Measurements from ENCODE around the gene STAT3. TPM values are rescaled to one million over a fixed set of nuclear protein-coding genes. Genes with fewer than 3 reads are reported as not detected.

STAT3 gene
- total and polyA plus RNA-seq, 2 donors (not counting 3 experiments of a cell fraction or from before 2014, with no cell fraction given) = 59.1 to 124 TPM

DNA sequence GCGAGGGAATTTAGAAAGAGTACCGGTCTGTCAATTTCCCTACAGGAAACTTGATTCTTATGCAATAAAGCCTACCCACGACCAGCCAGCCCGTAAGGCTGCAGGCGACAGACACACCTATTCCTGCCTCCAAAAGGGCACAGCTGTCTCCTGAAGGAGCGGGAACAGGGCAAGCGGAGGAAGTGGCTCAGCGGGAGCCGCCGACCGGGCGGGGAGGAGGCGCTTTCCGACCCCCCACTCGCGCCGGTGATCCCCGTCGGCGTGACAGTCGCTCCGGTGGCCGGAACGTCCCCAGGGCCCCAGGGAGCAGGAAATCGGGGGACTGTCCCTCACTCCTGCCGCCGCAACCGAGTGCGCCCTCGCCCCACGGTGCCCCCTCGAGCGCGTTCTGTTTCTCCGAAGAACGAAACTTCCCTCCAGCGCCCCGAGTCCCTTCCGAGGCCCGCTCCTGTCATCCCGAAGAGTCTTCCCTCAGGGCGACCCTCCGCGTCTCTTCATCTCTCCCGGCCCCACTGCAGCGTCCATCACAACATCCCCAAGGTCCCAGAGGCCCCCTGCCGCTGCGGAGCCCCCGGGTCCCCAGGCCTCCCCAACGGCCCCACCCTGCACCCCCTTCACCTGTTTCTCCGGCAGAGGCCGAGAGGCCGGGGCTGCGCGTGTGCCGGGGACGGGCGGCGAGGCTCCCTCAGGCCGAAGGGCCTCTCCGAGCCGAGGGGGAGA is 421 bp downstream of the STAT3 start:
- POLR2A ChIA-PET = interaction anchor here (0.9 to 1.6 kb wide), 9 partner anchors 8 to 132 kb away, joined by 3 to 14 read pairs (median 5); partner anchors contain the start of gene CAVIN1
- TF ChIP-seq JUN (IDR thresholded peaks at IDR 0.05; ENCODE audit: borderline replicate concordance, insufficient read depth, insufficient read length, low read depth) (no peak), EZH2 (IDR thresholded peaks at IDR 0.05; ENCODE audit: borderline replicate concordance, low read depth, low read length, severe bottlenecking) (no peak), FOS (IDR thresholded peaks at IDR 0.05; ENCODE audit: borderline replicate concordance, insufficient read depth, low read length) (no peak), MYC (IDR thresholded peaks at IDR 0.05; ENCODE audit: low read depth, low read length) (no peak), GATA2 (IDR thresholded peaks at IDR 0.05; ENCODE audit: insufficient read depth, insufficient read length, low read depth, low read length) (no peak), POLR2AphosphoS5 (IDR thresholded peaks at IDR 0.05; ENCODE audit: insufficient read depth, low read depth, low read length) (no peak), POLR2A (IDR thresholded peaks at IDR 0.05; ENCODE audit: low read depth, low read length) (no peak)
- TF ChIP-seq, protein P1, sequence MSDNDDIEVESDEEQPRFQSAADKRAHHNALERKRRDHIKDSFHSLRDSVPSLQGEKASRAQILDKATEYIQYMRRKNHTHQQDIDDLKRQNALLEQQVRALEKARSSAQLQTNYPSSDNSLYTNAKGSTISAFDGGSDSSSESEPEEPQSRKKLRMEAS (IDR thresholded peaks at IDR 0.05; ENCODE audit: insufficient read depth, insufficient read length) = no peak
- TF ChIP-seq, protein P2, sequence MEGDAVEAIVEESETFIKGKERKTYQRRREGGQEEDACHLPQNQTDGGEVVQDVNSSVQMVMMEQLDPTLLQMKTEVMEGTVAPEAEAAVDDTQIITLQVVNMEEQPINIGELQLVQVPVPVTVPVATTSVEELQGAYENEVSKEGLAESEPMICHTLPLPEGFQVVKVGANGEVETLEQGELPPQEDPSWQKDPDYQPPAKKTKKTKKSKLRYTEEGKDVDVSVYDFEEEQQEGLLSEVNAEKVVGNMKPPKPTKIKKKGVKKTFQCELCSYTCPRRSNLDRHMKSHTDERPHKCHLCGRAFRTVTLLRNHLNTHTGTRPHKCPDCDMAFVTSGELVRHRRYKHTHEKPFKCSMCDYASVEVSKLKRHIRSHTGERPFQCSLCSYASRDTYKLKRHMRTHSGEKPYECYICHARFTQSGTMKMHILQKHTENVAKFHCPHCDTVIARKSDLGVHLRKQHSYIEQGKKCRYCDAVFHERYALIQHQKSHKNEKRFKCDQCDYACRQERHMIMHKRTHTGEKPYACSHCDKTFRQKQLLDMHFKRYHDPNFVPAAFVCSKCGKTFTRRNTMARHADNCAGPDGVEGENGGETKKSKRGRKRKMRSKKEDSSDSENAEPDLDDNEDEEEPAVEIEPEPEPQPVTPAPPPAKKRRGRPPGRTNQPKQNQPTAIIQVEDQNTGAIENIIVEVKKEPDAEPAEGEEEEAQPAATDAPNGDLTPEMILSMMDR (IDR thresholded peaks at IDR 0.05; ENCODE audit: extremely low read depth in 1 of 2, insufficient read depth in 1 of 2, low read depth in 1 of 2, low read length in 2 of 2) = no peak
- no peaks in the 10 kb centered on the region for H3K27me3 ChIP-seq (ENCODE audit: control insufficient read depth in 2 of 2, insufficient read depth in 2 of 2, low read length in 2 of 2)
- H3K4me2 ChIP-seq (ENCODE audit: insufficient read depth, low read length) = peak overlapping the region; percentile 98
- peak; percentile 41 for DNase-seq (ENCODE audit: low read depth, low spot score)
- H2AFZ ChIP-seq (ENCODE audit: low read depth, low read length) = peak overlapping the region; percentile 36
- peak overlapping the region; percentile 41 to 89 (median 55) for H3K4me3 ChIP-seq (replicated peaks in 1 of 3; ENCODE audit: insufficient read depth in 1 of 3, low read depth in 1 of 3, low read length in 3 of 3)
- no peaks in the 10 kb centered on the region for H3K9me3 ChIP-seq (replicated peaks; ENCODE audit: control insufficient read depth, insufficient read depth, low read length)
- peaks cover 5% of the 10 kb centered on the region for H4K20me1 ChIP-seq (replicated peaks; ENCODE audit: control insufficient read depth, extremely low read depth, insufficient read depth, low read length)
- intact Hi-C loops (cut with micrococcal nuclease) (loop anchor here (1.0 to 5.0 kb wide), 6 partner anchors 9 to 129 kb away; partner anchors contain the start of gene CAVIN1), dilution Hi-C loops (cut with MboI; ENCODE audit: extremely low pct_ligation_motif_present, low sequenced_read_pairs) (no loop called here)
- H3K36me3 ChIP-seq (ENCODE audit: control insufficient read depth in 2 of 2, extremely low read depth in 1 of 2, insufficient read depth in 2 of 2, low read length in 2 of 2) = no peaks in the 10 kb centered on the region
- H3K9ac ChIP-seq (replicated peaks; ENCODE audit: extremely low read depth, insufficient read depth, low read length) = peak overlapping the region; percentile 85
- CTCF ChIA-PET = interaction anchor here (0.8 to 2.0 kb wide), 18 partner anchors 9 to 140 kb away, joined by 3 to 30 read pairs (median 5); partner anchors contain the start of gene CAVIN1
- no peaks in the 10 kb centered on the region for H3K9me1 ChIP-seq (replicated peaks; ENCODE audit: control insufficient read depth, extremely low read depth, insufficient read depth, low read length)
- peak; percentile 68 for FAIRE-seq
- peak overlapping the region; percentile 74 for H3K27ac ChIP-seq (ENCODE audit: insufficient read depth, low read depth, low read length)
- BruUV-seq (replicated peaks) = no TSS peak
- H3K4me1 ChIP-seq (ENCODE audit: control insufficient read depth, extremely low read depth, insufficient read depth, low read length) = peaks cover 21% of the 10 kb centered on the region
- H3K79me2 ChIP-seq (ENCODE audit: control insufficient read depth, insufficient read depth, low read length) = peaks cover 45% of the 10 kb centered on the region
